WTC11 (cell line): Measurements from ENCODE around the gene KRT7. TPM values are rescaled to one million over a fixed set of nuclear protein-coding genes. Genes with fewer than 3 reads are reported as not detected.
A peak's percentile ranks its signal among the peaks of the same experiment; 100 is the strongest.

Experiments
- ATAC-seq: fragments of 200-7000 bp; cut with Tn5 transposase; 2 replicates; pipeline ENCODE4 v1.10.0; 2021; ENCODE audit warnings: mild to moderate bottlenecking, moderate library complexity
- CTCF ChIA-PET: fragments of 300-600 bp; sonication (Branson Sonifier 250); formaldehyde crosslinking; loops from one replicate; lab custom pipeline; 2021; ENCODE audit warnings: antibody characterized with exemption; lab: Charles Lee
- POLR2A ChIA-PET: fragments of 350-600 bp; sonication (Branson Sonifier 250); formaldehyde crosslinking; loops from one replicate; lab custom pipeline; 2021; ENCODE audit warnings: antibody characterized with exemption; lab: Charles Lee
- DNase-seq: peaks from one replicate; pipeline ENCODE4 v3.0.0; 2021; ENCODE audit warnings: low spot score
- H3K27ac Mint-ChIP-seq: 2 replicates; pipeline ENCODE4 v1.8.0; 2021; ENCODE audit warnings: mixed read lengths
- H3K27me3 Mint-ChIP-seq: 2 replicates; pipeline ENCODE4 v1.8.0; 2021; ENCODE audit warnings: low read depth, mild to moderate bottlenecking, moderate library complexity, mixed read lengths
- H3K36me3 Mint-ChIP-seq: 2 replicates; pipeline ENCODE4 v1.8.0; 2021; ENCODE audit warnings: mixed read lengths
- H3K4me1 Mint-ChIP-seq: 2 replicates; pipeline ENCODE4 v1.8.0; 2022; ENCODE audit warnings: mixed read lengths
- H3K4me3 Mint-ChIP-seq: 2 replicates; pipeline ENCODE4 v1.8.0; 2021; ENCODE audit warnings: mild to moderate bottlenecking, moderate library complexity, mixed read lengths
- H3K9me3 Mint-ChIP-seq: 2 replicates; pipeline ENCODE4 v1.8.0; 2021; ENCODE audit warnings: mixed read lengths
- AR ChIP-seq: fragments of 250-450 bp; sonication (Bioruptor Pico); IDR thresholded peaks from 2 replicates; pipeline ENCODE4 v1.9.0; 2021; ENCODE audit warnings: mild to moderate bottlenecking
- ARID4B ChIP-seq: sonication (generic); formaldehyde crosslinking; IDR thresholded peaks from 2 replicates; pipeline ENCODE4 v1.8.0; 2023; ENCODE audit warnings: missing genetic modification reagents, mild to moderate bottlenecking, borderline replicate concordance
- CBFB ChIP-seq: sonication (generic); formaldehyde crosslinking; IDR thresholded peaks from 2 replicates; pipeline ENCODE4 v1.8.1; 2022; ENCODE audit warnings: mild to moderate bottlenecking, low read depth, missing genetic modification reagents
- EMX1 ChIP-seq: fragments of 250-450 bp; sonication (Bioruptor Pico); IDR thresholded peaks from 2 replicates; pipeline ENCODE4 v1.8.0; 2021; ENCODE audit warnings: mild to moderate bottlenecking
- ESRRA ChIP-seq: sonication (generic); formaldehyde crosslinking; IDR thresholded peaks from 2 replicates; pipeline ENCODE4 v1.8.1; 2022; ENCODE audit warnings: mild to moderate bottlenecking, missing genetic modification reagents, borderline replicate concordance
- FOXK1 ChIP-seq: sonication (generic); formaldehyde crosslinking; IDR thresholded peaks from 2 replicates; pipeline ENCODE4 v1.8.0; 2022; ENCODE audit warnings: mild to moderate bottlenecking, moderate library complexity, missing genetic modification reagents
- FOXP1 ChIP-seq: sonication (generic); formaldehyde crosslinking; IDR thresholded peaks from 2 replicates; pipeline ENCODE4 v1.8.0; 2022; ENCODE audit warnings: missing genetic modification reagents, mild to moderate bottlenecking, moderate library complexity, borderline replicate concordance
- HMGA2 ChIP-seq: fragments of 250-450 bp; sonication (Bioruptor Pico); IDR thresholded peaks from 2 replicates; pipeline ENCODE4 v1.4.0; 2021; ENCODE audit warnings: mild to moderate bottlenecking, moderate library complexity
- JAZF1 ChIP-seq: fragments of 250-450 bp; sonication (Bioruptor Pico); IDR thresholded peaks from 2 replicates; pipeline ENCODE4 v1.9.0; 2021; ENCODE audit warnings: moderate library complexity, mild to moderate bottlenecking, inconsistent platforms
- KAT7 ChIP-seq: sonication (generic); formaldehyde crosslinking; IDR thresholded peaks from 2 replicates; pipeline ENCODE4 v1.8.1; 2023; ENCODE audit warnings: missing genetic modification reagents, mild to moderate bottlenecking, borderline replicate concordance
- MXD4 ChIP-seq: fragments of 250-450 bp; sonication (Bioruptor Pico); IDR thresholded peaks from 2 replicates; pipeline ENCODE4 v1.8.0; 2021; ENCODE audit warnings: mild to moderate bottlenecking, moderate library complexity, borderline replicate concordance
- NR2C2 ChIP-seq: sonication (generic); formaldehyde crosslinking; IDR thresholded peaks from 2 replicates; pipeline ENCODE4 v1.8.0; 2022; ENCODE audit warnings: mild to moderate bottlenecking, missing genetic modification reagents
- RELA ChIP-seq: sonication (generic); formaldehyde crosslinking; IDR thresholded peaks from 2 replicates; pipeline ENCODE4 v1.8.1; 2022; ENCODE audit warnings: missing genetic modification reagents, mild to moderate bottlenecking, borderline replicate concordance
- SOX15 ChIP-seq: fragments of 250-450 bp; sonication (Bioruptor Pico); IDR thresholded peaks from 2 replicates; pipeline ENCODE4 v1.9.0; 2021; ENCODE audit warnings: mild to moderate bottlenecking
- SP1 ChIP-seq: sonication (generic); formaldehyde crosslinking; conservative IDR thresholded peaks from 2 replicates; pipeline ENCODE4 v1.8.1; 2022; ENCODE audit warnings: missing genetic modification reagents
- TEAD4 ChIP-seq: sonication (generic); formaldehyde crosslinking; IDR thresholded peaks from 2 replicates; pipeline ENCODE4 v1.8.0; 2022; ENCODE audit warnings: mild to moderate bottlenecking, missing genetic modification reagents
- ZNF138 ChIP-seq: sonication (generic); formaldehyde crosslinking; conservative IDR thresholded peaks from 2 replicates; pipeline ENCODE4 v1.8.1; 2022; ENCODE audit warnings: mild to moderate bottlenecking, moderate library complexity, missing genetic modification reagents
- ZNF219 ChIP-seq: sonication (generic); formaldehyde crosslinking; IDR thresholded peaks from 2 replicates; pipeline ENCODE4 v1.8.0; 2023; ENCODE audit warnings: missing genetic modification reagents, mild to moderate bottlenecking, borderline replicate concordance
- total RNA-seq: library from RNA; stranded (reverse); gene quantifications from 3 replicates; pipeline ENCODE4 v1.2.3, GENCODE V29; 2021
- TF ChIP-seq, protein P1 (sequence below): fragments of 250-450 bp; sonication (Bioruptor Pico); conservative IDR thresholded peaks from 2 replicates; pipeline ENCODE4 v1.9.0; 2021; ENCODE audit warnings: mild to moderate bottlenecking
- TF ChIP-seq, protein P2 (sequence below): fragments of 250-450 bp; sonication (Bioruptor Pico); IDR thresholded peaks from 2 replicates; pipeline ENCODE4 v1.9.0; 2021; ENCODE audit warnings: mild to moderate bottlenecking
- TF ChIP-seq, protein P3 (sequence below): fragments of 250-450 bp; sonication (Bioruptor Pico); IDR thresholded peaks from 2 replicates; pipeline ENCODE4 v1.8.0; 2021; ENCODE audit warnings: mild to moderate bottlenecking
- TF ChIP-seq, protein P4 (sequence below): sonication (generic); formaldehyde crosslinking; IDR thresholded peaks from 2 replicates; pipeline ENCODE4 v1.8.0; 2022; ENCODE audit warnings: mild to moderate bottlenecking, missing genetic modification reagents

The KRT7 gene
- total RNA-seq, 1 experiment from 2014 or later, result 10.6 TPM

GRCh38 chr12:52233462-52234207, 592 bp downstream of the KRT7 start:
- DNase-seq (peak; percentile 46), ATAC-seq (peak; percentile 43)
- CTCF ChIA-PET, result interaction anchor here (0.6 to 5.9 kb wide), 15 partner anchors 10 to 341 kb away, joined by 3 to 56 read pairs (median 4); no protein-coding TSS in a partner anchor
- TF ChIP-seq FOXP1 (CRISPR knock-in tag) (0 out of 2 replicates have a peak, but pooled peaks have one; percentile 8), JAZF1 (CRISPR knock-in tag) (no peak), MXD4 (CRISPR knock-in tag) (no peak), EMX1 (no peak), FOXK1 (CRISPR knock-in tag) (no peak), CBFB (no peak), ESRRA (CRISPR knock-in tag) (0 out of 2 replicates have a peak, but pooled peaks have one; percentile 44), ARID4B (CRISPR knock-in tag) (no peak), AR (CRISPR knock-in tag) (no peak), SOX15 (no peak), TEAD4 (no peak), RELA (CRISPR knock-in tag) (0 out of 2 replicates have a peak, but pooled peaks have one; percentile 3), HMGA2 (CRISPR knock-in tag) (no peak), ZNF138 (no peak), NR2C2 (CRISPR knock-in tag) (no peak), KAT7 (no peak), ZNF219 (no peak), SP1 (CRISPR knock-in tag) (no peak)
- TF ChIP-seq, protein P1, sequence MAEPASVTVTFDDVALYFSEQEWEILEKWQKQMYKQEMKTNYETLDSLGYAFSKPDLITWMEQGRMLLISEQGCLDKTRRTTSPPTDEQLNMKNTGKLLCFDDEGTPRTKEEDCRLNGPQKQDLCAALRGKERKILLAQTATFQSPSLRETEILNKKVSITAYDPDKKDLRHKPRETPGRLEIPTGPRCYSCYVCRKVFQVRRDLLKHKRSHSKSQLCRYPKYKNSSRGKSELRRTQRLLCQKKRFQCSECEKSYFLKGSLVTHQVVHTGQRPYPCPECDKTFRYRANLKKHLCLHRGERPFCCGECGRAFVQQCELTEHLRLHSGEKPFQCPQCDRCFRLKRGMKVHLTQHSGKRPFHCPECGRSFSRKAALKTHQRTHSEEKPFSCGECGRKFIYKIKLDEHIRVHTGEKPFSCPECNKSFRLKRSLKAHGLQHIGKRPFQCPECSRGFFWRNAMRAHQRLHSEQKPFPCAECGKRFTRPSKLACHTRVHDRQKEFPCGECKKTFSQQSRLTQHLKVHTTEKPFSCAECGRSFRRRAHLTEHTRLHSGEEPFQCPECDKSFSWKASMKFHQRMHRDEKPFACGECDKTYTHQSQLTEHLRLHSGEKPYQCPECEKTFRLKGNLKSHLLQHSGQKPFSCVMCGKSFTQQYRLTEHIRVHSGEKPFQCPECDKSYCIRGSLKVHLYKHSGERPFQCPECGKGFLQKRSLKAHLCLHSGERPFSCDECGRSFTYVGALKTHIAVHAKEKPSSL (CRISPR knock-in tag), result no peak
- TF ChIP-seq, protein P2, sequence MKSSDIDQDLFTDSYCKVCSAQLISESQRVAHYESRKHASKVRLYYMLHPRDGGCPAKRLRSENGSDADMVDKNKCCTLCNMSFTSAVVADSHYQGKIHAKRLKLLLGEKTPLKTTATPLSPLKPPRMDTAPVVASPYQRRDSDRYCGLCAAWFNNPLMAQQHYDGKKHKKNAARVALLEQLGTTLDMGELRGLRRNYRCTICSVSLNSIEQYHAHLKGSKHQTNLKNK, result no peak
- TF ChIP-seq, protein P3, sequence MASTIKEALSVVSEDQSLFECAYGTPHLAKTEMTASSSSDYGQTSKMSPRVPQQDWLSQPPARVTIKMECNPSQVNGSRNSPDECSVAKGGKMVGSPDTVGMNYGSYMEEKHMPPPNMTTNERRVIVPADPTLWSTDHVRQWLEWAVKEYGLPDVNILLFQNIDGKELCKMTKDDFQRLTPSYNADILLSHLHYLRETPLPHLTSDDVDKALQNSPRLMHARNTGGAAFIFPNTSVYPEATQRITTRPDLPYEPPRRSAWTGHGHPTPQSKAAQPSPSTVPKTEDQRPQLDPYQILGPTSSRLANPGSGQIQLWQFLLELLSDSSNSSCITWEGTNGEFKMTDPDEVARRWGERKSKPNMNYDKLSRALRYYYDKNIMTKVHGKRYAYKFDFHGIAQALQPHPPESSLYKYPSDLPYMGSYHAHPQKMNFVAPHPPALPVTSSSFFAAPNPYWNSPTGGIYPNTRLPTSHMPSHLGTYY (CRISPR knock-in tag), result no peak
- TF ChIP-seq, protein P4, sequence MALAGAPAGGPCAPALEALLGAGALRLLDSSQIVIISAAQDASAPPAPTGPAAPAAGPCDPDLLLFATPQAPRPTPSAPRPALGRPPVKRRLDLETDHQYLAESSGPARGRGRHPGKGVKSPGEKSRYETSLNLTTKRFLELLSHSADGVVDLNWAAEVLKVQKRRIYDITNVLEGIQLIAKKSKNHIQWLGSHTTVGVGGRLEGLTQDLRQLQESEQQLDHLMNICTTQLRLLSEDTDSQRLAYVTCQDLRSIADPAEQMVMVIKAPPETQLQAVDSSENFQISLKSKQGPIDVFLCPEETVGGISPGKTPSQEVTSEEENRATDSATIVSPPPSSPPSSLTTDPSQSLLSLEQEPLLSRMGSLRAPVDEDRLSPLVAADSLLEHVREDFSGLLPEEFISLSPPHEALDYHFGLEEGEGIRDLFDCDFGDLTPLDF (CRISPR knock-in tag), result no peak
- Mint-ChIP-seq H3K27ac (no peak overlapping the region; the same call in 1 of the 2 replicates), H3K36me3 (no peaks in the 10 kb centered on the region), H3K9me3 (no peaks in the 10 kb centered on the region), H3K4me3 (peak overlapping the region; percentile 78), H3K4me1 (peaks cover 57% of the 10 kb centered on the region), H3K27me3 (peaks cover 51% of the 10 kb centered on the region)
- POLR2A ChIA-PET, result interaction anchor here (1.3 kb wide), 1 partner anchor 11 kb away, joined by 3 read pairs; no protein-coding TSS in a partner anchor
